NOMO-1 treated with DMSO at 0.1 percent for 48 hours (cell line): Measurements from ENCODE around the gene ARL1.
A peak's percentile ranks its signal among the peaks of the same experiment; 100 is the strongest.
"Not testable (repeated sequence)": the region's sequence is repeated elsewhere in the genome, so short reads cannot be mapped to it uniquely, and the experiment has no call there.

Experiments used
- DNase-seq: peaks from one replicate; lab custom pipeline; 2025; ENCODE audit not compliant: unreplicated experiment; lab: John Stamatoyannopoulos, UW

The ARL1 gene

GRCh38 chr12:101407436-101408345 lies at the start of gene ARL1:
TSS of gene ARL1 (minus strand) at chr12:101407772. CDS start at chr12:101407645, 127 bp downstream.
- peak; percentile 80 for DNase-seq

GRCh38 chr12:101455685-101456084 lies 48.1 kb upstream of the ARL1 start:
- no peak for DNase-seq

- DNase-seq: peak; percentile 32
Observed at GRCh38 chr12:101441461-101442224, 34.1 kb upstream of the ARL1 start.

- DNase-seq: peak; percentile 61
Observed at GRCh38 chr12:101439236-101439635, 31.7 kb upstream of the ARL1 start.

GRCh38 chr12:101436136-101436535 lies 28.6 kb upstream of the ARL1 start:
- DNase-seq: no peak

GRCh38 chr12:101430456-101430855 lies 22.9 kb upstream of the ARL1 start:
- DNase-seq: peak; percentile 82

- DNase-seq: no peak
Observed at GRCh38 chr12:101424620-101425019, 17.0 kb upstream of the ARL1 start.

- DNase-seq: not testable (repeated sequence)
Observed at GRCh38 chr12:101422066-101422465, 14.5 kb upstream of the ARL1 start.

- no peak for DNase-seq
Observed at GRCh38 chr12:101415228-101415627, 7.7 kb upstream of the ARL1 start.

- peak; percentile 65 for DNase-seq
Observed at GRCh38 chr12:101414533-101415119, 7.1 kb upstream of the ARL1 start.

- not testable (repeated sequence) for DNase-seq
Observed at GRCh38 chr12:101410169-101410568, 2.6 kb upstream of the ARL1 start.

- DNase-seq: no peak
Observed at GRCh38 chr12:101407049-101407435, 530 bp downstream of the ARL1 start.

- DNase-seq: not testable (repeated sequence)
Observed at GRCh38 chr12:101391181-101391580, 16.4 kb downstream of the ARL1 start.

GRCh38 chr12:101379149-101379548 lies 28.4 kb downstream of the ARL1 start:
- no peak for DNase-seq

GRCh38 chr12:101375573-101375972 lies 32.0 kb downstream of the ARL1 start:
- DNase-seq: no peak

- no peak for DNase-seq
Observed at GRCh38 chr12:101372431-101372830, 35.1 kb downstream of the ARL1 start.

- DNase-seq: no peak
Observed at GRCh38 chr12:101368016-101368415, 39.6 kb downstream of the ARL1 start.

- DNase-seq: no peak
Observed at GRCh38 chr12:101361455-101361854, 46.1 kb downstream of the ARL1 start.

GRCh38 chr12:101356794-101357193 lies 50.8 kb downstream of the ARL1 start:
- DNase-seq: peak; percentile 72

GRCh38 chr12:101351682-101352081 lies 55.9 kb downstream of the ARL1 start:
- DNase-seq: no peak

- DNase-seq: no peak
Observed at GRCh38 chr12:101343893-101344292, 63.7 kb downstream of the ARL1 start.
